NOMO-1 treated with DMSO at 0.1 percent for 48 hours (cell line): ENCODE data around the gene AIP.
"Not testable (repeated sequence)": the region's sequence is repeated elsewhere in the genome, so short reads cannot be mapped to it uniquely, and the experiment has no call there.

Experiments
- DNase-seq: peaks from one replicate; lab custom pipeline; 2025; ENCODE audit not compliant: unreplicated experiment; lab: John Stamatoyannopoulos, UW

AIP gene

DNA sequence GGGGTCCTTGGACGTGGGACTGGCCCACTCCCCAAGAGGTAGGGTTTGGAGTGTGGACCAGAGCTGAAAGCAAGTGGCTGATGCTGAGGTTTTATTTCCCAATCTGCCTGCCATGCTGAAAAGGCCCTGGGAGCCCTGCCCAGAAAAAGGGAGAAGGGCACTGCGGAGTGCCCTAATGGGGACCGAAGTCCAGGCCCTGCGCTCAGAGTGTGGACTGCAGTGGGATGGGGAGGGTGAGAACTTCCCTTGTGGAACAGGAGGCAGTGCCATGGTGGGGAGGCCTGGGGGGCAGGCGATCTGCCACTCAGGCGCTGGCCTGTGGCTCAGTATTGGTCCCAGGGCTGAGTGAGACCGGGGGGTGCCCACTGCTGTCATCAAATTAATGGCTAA, 34.6 kb upstream of the AIP start:
- no peak for DNase-seq

DNA sequence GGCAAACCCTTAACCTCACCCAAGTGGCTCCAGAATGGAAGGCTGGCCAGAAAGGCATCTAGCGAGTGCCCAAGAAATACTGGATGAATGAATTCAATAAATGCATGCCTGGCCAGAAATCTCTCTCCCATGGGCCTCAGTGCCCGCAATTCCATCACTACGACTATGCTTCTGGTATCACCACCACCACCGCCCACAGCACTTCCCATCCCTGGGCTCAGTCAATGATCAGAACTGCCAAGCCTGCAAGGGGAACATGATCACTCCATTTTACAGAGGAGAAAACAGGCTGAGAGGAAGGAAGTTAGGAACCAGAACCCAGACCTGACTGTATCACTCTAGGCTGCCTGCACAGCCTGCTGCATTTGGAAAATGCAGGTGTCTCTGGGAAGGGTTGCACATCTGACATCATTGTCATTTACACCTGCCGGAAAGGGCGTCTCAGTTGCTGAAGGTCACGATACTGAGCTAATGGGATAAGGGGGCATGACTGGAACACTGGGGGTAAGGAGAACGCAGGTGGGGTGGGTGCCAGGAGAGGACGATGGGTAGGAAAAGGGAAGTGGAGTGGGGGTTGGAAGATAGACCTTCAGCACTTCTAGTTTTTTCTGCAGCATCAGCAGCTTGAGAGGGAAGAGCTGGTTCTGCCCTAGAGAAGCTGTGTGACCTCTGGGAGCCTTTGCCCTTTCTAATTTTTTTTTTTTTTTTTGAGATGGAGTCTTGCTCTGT, 33.5 kb upstream of the AIP start:
- peak; percentile 35 for DNase-seq

DNA sequence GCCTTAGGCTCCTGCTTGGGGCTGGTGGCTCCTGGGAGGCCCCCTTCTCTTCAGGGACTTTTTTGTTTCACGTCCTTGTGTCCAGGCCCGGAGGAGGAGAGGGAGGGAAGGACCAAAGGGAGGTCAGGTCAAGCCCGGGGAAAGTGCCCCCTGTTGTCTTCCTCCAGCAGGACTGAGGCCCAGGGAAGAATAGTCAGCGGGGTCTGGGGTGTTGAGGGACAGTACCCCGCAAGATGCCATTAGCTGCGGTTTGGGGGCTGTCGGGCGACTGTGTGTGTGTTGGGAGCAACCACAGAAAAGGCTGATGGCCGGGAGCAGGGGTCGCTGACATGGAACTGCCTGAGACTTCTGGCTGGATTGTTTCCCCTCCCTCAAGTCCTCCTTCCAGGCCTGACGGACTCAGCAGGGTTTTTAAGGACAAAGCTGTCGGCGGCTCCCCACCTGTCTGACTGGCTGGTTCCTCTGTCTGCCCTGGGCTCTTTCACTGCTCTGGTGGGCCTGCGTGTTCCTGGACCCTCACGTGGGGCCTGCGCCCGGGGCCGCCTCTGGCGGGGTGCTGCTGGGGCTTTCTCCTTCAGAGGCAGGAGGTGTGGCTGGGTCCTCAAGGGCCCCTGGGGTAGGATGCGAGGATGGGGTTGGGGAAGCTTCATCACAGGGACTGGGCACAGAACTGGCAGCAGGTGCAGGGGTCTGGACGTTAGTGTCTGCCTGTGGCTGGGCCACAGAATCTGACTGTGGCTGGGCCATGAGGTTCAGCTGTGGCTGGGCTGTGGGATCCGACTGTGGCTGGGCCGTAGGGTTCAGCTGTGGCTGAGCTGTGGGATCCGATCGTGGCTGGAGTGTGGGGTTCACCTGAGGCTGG, 31.8 kb upstream of the AIP start:
- DNase-seq: no peak

DNA sequence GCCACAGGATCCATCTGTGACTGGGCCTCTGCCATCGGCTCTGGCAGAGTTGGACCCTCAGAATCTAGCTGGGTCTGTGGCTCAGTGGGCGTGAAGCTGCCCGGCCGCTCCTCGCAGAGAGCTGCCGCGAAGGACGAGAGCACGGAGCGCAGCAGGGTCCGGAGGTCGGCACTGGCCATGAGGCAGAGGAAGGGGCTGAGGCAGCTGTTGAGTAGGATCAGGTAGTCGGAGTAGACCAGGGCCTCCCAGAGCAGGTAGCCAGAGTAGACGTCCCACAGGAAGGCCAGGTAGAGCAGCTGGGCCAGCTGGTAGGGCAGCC, 31.2 kb upstream of the AIP start:
- no peak for DNase-seq

DNA sequence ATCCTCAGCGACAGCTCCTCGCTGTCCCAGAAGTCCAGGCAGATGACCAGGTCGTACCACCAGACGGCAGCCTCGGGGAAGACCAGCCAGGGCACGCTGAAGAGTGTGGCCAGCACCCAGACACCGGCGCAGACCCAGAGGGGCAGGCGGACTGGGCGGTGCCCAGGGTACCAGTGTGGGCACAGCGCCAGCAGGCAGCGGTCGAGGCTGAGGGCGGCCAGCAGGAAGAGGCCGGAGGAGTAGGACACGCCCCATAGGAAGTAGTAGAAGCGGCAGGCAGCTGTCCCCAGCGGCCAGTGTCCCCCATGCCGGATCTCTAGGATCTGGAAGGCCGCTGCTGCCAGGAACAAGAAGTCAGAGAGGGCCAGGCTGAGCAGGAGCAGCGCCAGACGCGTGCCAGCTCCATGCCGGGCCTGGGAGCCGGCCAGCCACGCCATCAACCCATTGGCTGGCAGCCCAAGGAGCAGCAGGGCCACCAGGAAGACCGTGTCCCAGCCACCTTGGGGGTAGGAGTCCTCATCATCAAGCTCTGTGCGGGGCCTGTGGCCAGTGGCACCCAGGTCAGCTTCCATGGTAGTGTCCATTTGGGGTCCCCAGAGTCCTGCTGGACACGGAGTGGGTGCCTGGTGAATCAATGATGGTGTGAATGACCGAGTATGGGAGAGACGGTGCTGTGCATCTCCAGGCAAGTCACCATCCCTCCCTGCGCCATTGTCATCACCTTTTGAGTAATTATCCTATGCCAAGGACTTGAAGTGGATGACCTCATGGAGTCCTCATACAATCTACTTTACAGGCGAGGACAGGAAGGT, 30.5 kb upstream of the AIP start, which contains the start of gene GPR152:
Gene GPR152, minus strand, starts transcription at position 589 of the 812 bp plus-strand sequence. Its CDS starts 5 bp downstream, at position 584.
- DNase-seq: no peak

DNA sequence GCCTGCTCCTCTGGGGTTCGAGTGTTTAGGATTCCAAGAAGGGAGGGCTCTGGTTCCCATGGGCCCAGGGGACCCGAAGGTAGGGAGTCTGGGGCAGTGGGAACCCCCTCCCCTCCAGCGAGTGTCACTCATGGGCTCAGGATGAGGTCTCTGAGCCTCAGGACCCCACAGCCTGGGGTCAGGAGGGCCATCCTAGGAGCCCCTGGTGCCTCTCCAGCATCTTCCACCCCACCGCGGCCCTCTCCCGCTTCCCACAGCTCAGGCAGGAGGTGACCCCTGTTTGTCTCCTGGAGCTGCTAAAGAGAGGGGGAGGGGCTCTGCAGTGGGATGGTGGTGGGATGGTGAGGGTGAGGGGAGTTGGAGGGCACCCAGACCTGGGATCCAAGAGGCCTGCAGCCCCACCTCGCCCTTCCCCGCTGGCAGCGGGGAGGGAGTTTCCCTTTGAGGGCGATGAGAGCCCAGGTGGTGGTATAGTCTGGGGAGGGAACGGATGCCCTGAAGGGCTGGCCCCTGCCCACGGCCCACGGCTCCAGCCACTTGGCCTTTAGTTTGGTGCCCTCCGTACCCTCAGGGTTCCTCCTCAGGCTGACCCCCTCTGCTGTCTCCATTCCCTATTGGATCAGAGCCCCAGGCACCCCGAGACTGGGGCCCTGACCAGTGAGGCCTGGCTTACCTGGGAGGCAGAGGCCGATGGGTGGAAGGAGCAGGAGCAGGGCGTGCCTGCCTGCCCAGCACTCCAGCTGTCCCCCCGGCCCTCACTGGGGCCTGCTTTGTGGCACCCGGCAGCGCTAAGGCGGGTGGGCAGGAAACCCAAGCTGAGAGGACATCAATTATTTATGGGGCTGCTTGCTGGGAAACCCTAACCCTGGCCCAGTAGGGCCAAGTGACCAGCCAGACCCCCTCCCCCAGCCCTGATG, 28.8 kb upstream of the AIP start:
- DNase-seq: no peak

DNA sequence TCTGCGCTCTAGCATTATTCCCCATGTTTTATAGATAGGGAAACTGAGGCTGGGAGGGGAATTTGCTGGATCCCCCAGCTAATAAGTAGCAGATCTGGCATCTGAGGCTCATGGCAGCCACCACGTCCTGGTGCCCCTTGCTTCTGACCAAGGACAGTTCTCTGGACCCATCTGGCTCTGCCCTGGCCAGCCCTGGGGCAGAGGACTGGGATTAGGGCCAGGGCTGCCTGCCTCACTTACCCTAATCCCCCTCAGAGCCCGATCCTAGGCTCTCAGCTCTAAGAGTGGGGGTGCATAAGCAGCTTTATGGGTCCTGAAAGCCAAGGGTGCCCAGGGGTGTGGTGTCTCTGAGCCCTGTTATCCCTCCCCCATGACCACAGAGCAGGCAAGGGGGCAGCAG, 27.8 kb upstream of the AIP start, which contains the start of gene CABP4:
Gene CABP4, plus strand, starts transcription at position 301 of the 400 bp plus-strand sequence. Its CDS starts 70 bp downstream, at position 371.
- DNase-seq: no peak

DNA sequence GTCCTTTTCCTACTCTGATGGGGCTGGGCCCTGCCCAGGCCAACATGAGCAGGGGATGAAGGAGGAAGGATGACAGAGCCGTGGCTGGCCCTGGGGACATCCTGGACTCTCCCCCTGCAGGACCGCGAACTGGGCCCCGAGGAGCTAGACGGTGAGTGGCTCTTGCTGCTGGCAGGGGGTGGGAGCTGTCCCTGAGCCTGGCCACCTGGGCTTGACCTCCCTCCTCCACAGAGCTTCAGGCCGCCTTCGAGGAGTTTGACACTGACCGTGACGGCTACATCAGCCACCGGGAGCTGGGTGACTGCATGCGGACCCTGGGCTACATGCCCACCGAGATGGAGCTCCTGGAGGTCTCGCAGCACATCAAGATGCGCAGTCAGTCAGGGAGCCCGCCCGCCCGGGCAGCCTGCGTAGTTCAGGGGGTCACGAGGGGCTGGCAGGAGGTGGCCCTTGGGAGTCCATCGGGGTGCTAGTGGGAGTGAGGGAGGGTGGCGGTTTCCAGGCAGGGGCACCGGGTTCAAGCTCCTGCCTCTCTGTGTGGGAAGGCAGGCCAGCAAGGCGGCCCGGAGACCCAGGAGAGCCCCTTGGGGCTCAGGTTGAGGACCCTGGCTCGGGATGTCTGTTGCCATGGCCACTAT, 26.6 kb upstream of the AIP start:
- no peak for DNase-seq

DNA sequence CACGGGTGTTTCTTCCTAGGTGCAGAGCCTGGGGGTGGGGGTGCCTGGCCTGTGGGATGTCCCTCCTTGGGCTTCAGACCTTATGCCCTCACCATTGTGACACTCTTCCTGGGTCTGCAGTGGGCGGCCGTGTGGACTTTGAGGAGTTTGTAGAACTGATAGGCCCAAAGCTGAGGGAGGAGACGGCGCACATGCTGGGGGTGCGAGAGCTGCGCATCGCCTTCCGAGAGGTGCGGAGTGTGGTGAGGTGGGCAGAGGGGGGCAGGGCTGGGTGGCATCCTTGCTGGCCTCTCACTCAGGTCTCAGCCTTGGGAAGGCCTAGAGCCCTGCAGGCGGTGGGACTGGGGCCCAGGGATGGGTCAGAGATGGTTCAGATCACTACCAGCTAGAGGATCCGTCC, 25.4 kb upstream of the AIP start:
- no peak for DNase-seq

DNA sequence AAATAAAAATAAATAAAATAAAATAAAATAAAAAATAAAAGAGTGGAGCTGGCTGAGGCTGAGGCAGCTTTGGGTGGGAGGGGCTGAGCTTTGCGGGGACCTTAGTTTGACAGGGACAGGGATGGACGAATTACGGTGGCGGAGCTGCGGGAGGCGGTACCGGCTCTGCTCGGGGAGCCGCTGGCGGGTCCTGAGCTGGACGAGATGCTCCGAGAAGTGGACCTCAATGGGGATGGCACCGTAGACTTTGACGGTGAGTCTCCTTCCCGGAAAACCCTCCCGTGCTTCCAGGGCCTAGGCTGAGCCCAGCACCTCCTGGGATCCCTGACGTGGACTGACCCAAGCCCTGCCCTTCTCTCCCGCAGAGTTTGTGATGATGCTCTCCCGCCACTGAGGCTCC, 24.6 kb upstream of the AIP start:
- no peak for DNase-seq

DNA sequence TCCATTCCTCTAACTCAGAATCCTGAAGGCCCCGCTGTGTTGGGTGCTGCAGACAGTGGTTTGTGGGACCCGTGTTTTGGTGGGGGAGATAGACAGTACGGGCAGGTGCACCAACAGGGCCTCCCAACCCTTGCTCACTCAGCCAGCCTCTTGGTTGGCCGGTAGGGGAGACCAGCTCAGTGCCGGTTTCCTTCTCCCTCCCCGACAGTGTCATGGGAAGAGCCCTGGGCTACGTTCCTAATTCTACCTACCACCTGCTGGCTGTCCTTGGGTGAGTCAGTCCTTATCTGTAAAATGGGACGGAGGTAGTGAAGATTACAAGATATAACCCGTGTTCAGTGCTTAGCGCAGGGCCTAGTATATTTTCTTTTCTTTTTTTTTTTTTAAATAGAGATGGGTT, 19.6 kb upstream of the AIP start:
- no peak for DNase-seq

DNA sequence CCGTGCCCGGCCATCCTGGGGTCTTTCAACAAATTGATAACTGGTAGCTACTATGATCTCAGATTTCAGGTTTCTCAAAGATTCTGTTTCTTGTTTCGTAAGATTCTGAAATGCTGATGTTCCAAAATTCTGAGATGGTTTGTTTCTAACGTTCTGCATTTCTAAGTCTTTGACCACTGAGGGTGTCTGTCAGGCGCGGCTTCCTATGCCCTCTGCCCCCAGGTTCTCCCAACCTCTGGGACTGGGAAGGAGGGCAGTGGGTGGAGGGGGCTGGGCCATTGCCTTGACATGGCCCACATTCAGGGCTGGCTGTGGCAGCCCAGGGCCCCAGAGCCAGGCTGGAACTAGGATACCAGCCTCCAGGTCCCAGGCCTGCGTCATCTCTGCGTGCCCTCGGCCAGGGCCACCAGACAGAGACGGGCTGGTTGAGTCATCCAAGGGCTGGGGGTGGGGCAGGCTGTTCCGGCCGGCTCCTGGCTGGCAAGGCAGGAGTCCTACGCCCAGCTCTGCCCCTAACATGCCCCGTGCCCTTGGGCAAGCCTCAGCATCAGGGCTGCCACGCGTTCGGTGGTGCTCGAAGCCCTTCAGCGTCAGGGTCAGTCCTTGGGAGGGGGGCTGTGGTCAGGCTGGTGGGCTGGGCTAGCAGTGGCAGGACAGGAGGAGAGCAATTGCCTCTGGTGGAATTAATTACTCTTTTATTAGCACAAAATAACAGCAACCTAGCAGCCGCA, 19.0 kb upstream of the AIP start:
- peak; percentile 83 for DNase-seq

DNA sequence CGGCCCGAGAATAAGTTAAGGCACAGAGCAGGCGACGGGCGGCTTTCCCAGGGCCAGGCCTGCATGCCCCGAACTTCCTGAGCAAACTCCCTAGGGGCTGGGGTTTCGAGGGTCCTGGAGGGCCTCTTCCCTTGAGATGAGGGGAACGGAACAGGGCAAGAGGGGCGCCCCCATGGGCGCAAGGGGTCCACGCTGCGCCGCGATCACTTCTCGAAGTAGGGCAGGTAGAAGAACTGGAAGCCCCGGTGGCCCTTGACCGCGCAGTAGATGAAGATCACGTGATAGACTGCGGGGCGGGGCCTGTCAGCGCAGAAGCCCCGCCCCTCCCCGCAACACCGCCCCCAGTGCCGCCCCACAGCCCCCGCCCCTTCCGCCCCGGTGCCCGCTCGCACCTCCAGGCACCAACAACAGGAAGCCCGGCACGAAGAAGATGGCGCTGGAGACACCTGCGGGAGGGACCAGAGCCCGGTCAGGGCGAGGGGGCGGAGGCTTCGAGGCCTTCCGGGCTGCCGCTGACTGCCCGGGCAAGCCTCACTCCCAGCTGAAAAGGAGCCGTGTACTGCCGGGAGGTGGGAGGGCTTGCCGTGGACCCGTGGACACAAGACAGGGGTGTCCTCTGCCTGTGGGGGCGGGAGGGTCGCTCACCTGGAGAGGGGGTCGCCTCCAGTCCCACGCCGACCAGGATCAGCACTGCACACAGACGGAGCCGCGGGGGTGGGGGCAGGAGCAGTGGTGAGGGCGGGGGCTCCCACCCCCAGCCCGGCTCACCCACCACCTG, 18.2 kb upstream of the AIP start:
- DNase-seq: peak; percentile 90

DNA sequence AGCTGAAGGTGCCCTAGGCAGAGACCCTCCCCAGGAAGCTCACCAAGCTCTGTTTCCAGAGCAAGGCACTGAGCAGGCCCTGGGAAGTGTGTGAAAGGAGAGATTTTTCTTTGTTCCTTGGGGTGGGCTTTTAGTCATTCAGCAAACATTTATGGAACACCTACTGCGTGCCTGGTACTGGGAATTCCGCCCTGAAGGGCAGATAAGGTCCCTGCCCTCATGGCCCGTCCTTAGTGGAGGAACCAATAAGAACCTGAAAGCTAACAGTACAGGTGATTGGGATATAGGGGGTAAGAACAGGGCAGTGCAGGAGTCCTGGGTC, 17.7 kb upstream of the AIP start:
- DNase-seq: no peak

DNA sequence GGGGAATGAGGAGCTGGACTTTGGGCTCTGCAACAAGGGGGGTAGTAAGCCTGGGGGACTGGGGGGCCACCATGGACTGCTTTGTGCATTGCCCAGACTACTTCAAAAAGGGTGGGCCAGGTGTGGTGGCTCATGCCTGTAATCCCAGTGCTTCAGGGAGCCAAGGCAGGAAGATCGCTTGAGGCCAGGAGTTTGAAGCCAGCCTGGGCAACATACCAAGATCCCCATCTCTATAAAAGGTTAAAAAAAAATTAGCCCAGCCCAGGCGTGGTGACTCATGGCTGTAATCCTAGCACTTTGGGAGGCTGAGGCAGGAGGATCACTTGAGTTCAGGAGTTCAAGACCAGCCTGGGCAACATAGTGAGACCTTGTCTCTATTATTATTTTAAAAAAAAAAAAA, 17.3 kb upstream of the AIP start:
- not testable (repeated sequence) for DNase-seq

DNA sequence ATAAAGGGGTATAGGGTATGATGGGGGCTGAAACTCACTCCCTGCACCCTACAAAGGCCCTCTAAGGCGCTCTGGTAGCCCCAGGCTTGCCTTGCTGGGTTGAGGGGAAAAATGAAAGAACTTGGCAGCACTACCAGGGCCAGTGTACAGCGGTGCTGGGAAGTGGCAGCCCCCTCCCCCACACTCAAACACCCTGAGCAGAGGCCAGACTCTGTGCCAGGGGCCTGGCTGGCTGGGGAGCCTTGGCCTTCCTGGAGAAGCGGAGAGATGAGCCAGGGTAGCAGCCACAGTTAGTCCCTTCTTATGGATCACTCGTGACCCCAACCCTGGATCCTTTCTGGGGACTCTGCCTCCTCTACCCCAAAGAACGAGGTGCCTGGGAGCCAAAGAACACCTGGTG, 16.5 kb upstream of the AIP start:
- no peak for DNase-seq

DNA sequence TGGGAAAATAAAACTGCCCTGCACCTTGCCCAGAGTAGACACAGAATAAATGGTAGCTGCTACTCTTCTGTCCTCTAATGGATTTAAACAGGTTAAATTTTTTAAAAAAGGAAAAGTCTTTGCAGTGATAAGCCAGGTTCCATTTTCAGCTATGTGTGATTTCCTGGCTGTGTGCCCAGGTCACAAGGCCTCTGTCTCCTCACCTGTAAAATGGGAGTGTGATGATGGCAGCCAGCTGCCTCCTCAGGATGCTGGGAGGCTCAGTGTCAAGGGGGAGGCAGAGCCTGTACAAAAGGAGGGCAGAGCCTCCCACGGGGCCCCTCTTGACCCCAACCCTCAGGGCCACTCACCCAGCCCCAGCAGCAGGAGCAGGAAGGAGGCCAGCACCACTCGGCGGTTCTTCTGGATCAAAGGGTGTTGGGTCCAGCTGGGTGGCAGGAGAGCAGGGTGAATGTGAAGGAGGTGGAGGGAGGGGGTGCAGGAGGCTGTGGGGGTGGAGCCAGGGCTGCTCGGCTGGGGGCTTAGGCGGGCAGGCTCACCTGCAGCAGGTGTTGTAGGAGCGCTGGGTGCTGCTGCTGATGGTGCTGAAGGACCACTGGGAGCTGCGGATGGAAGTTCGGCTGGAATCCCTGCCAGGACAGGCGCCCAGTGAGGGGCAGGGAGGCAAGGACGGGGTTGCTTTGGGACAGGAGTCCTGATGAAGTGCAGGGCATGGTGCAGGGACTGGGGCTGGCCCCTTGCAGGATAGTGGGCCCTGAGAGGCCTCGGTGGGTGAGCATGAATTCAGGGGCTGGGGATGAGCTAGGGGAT, 15.7 kb upstream of the AIP start:
- no peak for DNase-seq

DNA sequence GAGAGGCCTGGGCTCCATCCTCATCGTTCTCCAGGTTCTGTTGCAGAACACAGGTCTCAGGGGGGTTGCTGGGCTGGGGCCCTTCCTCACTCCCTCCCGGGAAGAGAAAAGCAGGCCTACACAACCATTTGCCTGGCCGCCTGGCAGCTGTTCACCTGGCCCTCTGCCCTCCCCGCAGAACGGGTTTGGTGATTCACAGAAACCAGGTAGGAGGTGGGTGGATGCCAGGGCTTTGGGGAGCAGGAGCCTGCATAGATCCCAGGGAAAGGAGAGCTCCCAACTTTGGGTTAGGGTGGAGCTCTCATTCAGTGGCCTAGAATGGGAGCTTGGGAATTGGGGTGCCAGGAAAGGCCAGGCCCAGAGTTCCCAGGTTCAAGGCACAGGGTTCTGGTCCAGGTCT, 14.8 kb upstream of the AIP start:
- no peak for DNase-seq
